K562 (cell line): ENCODE data around the gene SLC35G2. TPM values are rescaled to one million over a fixed set of nuclear protein-coding genes. Genes with fewer than 3 reads are reported as not detected.

Experiments used
- ATAC-seq: fragments of 200-7000 bp; cut with Tn5 transposase; 3 replicates; pipeline ENCODE4 v1.9.1; 2020; ENCODE audit warnings: moderate library complexity
- BruUV-seq: library from RNA; stranded (reverse); fragments of 400-500 nt; replicated peaks from 2 replicates; lab custom pipeline; 2021; lab: Mats Ljungman, UMichigan
- CTCF ChIA-PET: fragments of 300-600 bp; formaldehyde crosslinking; extraction: SDS; loops from one replicate; lab custom pipeline; 2021; ENCODE audit warnings: low intra/inter-chr PET ratio; lab: Yijun Ruan, JAX
- POLR2A ChIA-PET: fragments of 300-600, 350-650 bp; sonication (Branson Sonifier 250); formaldehyde crosslinking; extraction: SDS; loops from one replicate; lab custom pipeline; 2021; ENCODE audit warnings: antibody characterized with exemption, inconsistent platforms; lab: Yijun Ruan, JAX
- DNase-seq, 4 experiments: peaks; one replicate each; pipeline versions ENCODE4 v3.0.0 to v3.0.0-alpha.2; 2011 to 2018; ENCODE audit warnings: low spot score in 3 of 4, mixed read lengths in 3 of 4; ENCODE audit errors: extremely low read depth in 1 of 4
- FAIRE-seq: peaks from 2 replicates; lab custom pipeline; 2011; peaks lifted over from hg19 to GRCh38; lab: Jason Lieb, UNC
- H2AFZ ChIP-seq: 2 replicates; pipeline ENCODE4 v1.6.0; 2011; ENCODE audit warnings: low read depth, low read length, control low read depth, inconsistent platforms
- H3K27ac ChIP-seq: fragments of 200-600 bp; 3 replicates; pipeline ENCODE4 v1.8.0; 2011; ENCODE audit warnings: low read depth, mild to moderate bottlenecking, control low read depth, inconsistent platforms, low read length, moderate library complexity, mixed read lengths; ENCODE audit errors: extremely low read depth
- H3K27me3 ChIP-seq, 2 experiments: fragments of 300-600 bp in 1 of 2; 2 replicates in 1 of 2; 3 replicates in 1 of 2; pipeline versions ENCODE4 v1.6.0 to v1.8.0; 2011; ENCODE audit warnings: inconsistent platforms in 2 of 2, low read length in 2 of 2, mild to moderate bottlenecking in 1 of 2, mixed read lengths in 1 of 2, moderate library complexity in 1 of 2; ENCODE audit not compliant: control insufficient read depth in 2 of 2, insufficient read depth in 2 of 2
- H3K36me3 ChIP-seq: fragments of 300-600 bp; 3 replicates; pipeline ENCODE4 v1.8.0; 2011; ENCODE audit warnings: mild to moderate bottlenecking, low read length, inconsistent platforms; ENCODE audit not compliant: control insufficient read depth, insufficient read depth
- H3K4me1 ChIP-seq, 2 experiments: fragments of 200-600 bp in 1 of 2; replicated peaks in 1 of 2; 2 replicates in 1 of 2; 3 replicates in 1 of 2; pipeline versions ENCODE4 v1.5.1 to v1.8.0; 2011; ENCODE audit warnings: inconsistent platforms in 2 of 2, low read length in 2 of 2, mild to moderate bottlenecking in 1 of 2, mixed read lengths in 1 of 2, moderate library complexity in 1 of 2; ENCODE audit not compliant: control insufficient read depth in 2 of 2, insufficient read depth in 2 of 2
- H3K4me2 ChIP-seq: 2 replicates; pipeline ENCODE4 v1.6.1; 2011; ENCODE audit warnings: low read length, control low read depth, inconsistent platforms, mixed read lengths; ENCODE audit not compliant: insufficient read depth
- H3K4me3 ChIP-seq: fragments of 200-600 bp; sonication (generic), shearing (Covaris generic); 2 replicates; pipeline ENCODE4 v1.5.1; 2016; ENCODE audit warnings: control low read depth, inconsistent platforms
- H3K79me2 ChIP-seq: fragments of 200-600 bp; 3 replicates; pipeline ENCODE4 v1.8.0; 2011; ENCODE audit warnings: low read length, inconsistent platforms; ENCODE audit not compliant: control insufficient read depth, insufficient read depth
- H3K9ac ChIP-seq, 2 experiments: 2 replicates each; pipeline versions ENCODE4 v1.6.0 to v1.6.1; 2011; ENCODE audit warnings: low read depth in 2 of 2, low read length in 2 of 2, control low read depth in 1 of 2, inconsistent platforms in 1 of 2, mild to moderate bottlenecking in 1 of 2, mixed read lengths in 1 of 2; ENCODE audit not compliant: insufficient read depth in 1 of 2
- H3K9me1 ChIP-seq: one replicate; pipeline ENCODE4 v1.6.0; 2011; ENCODE audit warnings: inconsistent platforms, mild to moderate bottlenecking, low read length, moderate library complexity; ENCODE audit not compliant: control insufficient read depth, insufficient read depth
- H3K9me3 ChIP-seq: replicated peaks from 2 replicates; pipeline ENCODE4 v1.5.1; 2011; ENCODE audit warnings: low read depth, low read length, inconsistent platforms; ENCODE audit not compliant: control insufficient read depth, insufficient read depth
- H4K20me1 ChIP-seq: replicated peaks from 2 replicates; pipeline ENCODE4 v1.6.1; 2011; ENCODE audit warnings: low read length, inconsistent platforms, mixed read lengths; ENCODE audit not compliant: control insufficient read depth, insufficient read depth
- BCOR ChIP-seq: fragments of 450-650 bp; IDR thresholded peaks from 2 replicates; pipeline ENCODE4 v1.6.1; 2016
- CBX5 ChIP-seq: IDR thresholded peaks from 2 replicates; pipeline ENCODE4 v1.6.1; 2014; ENCODE audit warnings: low read depth, borderline replicate concordance
- CREB5 ChIP-seq: fragments of 250-450 bp; sonication (Bioruptor Pico); IDR thresholded peaks from 2 replicates; pipeline ENCODE4 v1.5.0; 2020; ENCODE audit warnings: mild to moderate bottlenecking
- E2F1 ChIP-seq: sonication (generic); formaldehyde crosslinking; IDR thresholded peaks from 2 replicates; pipeline ENCODE4 v1.8.1; 2023; ENCODE audit warnings: mild to moderate bottlenecking, missing genetic modification reagents, moderate library complexity
- ELK3 ChIP-seq: fragments of 450-650 bp; formaldehyde crosslinking; IDR thresholded peaks from 2 replicates; pipeline ENCODE4 v1.4.0; 2020; ENCODE audit warnings: mild to moderate bottlenecking
- ESRRA ChIP-seq: fragments of 450-650 bp; IDR thresholded peaks from 2 replicates; pipeline ENCODE4 v1.6.1; 2014; ENCODE audit warnings: low read depth, mild to moderate bottlenecking, moderate library complexity, borderline replicate concordance
- HCFC1 ChIP-seq: IDR thresholded peaks from 2 replicates; pipeline ENCODE4 v1.6.1; 2012; ENCODE audit warnings: low read depth, low read length, improper control_type of control experiment
- SFPQ ChIP-seq: fragments of 200-400 bp; formaldehyde crosslinking; IDR thresholded peaks from 2 replicates; pipeline ENCODE4 v1.6.1; 2017; ENCODE audit warnings: mild to moderate bottlenecking, low read depth, low read length, moderate library complexity
- TFAP4 ChIP-seq: sonication (generic); formaldehyde crosslinking; IDR thresholded peaks from 2 replicates; pipeline ENCODE4 v1.8.0; 2022; ENCODE audit warnings: missing genetic modification reagents, mild to moderate bottlenecking, moderate library complexity, borderline replicate concordance
- TSC22D4 ChIP-seq: fragments of 450-650 bp; IDR thresholded peaks from 2 replicates; pipeline ENCODE4 v1.6.1; 2016; ENCODE audit warnings: missing genetic modification characterization, missing biosample characterization, control low read depth
- ZFP91 ChIP-seq: sonication (generic); formaldehyde crosslinking; IDR thresholded peaks from 2 replicates; pipeline ENCODE4 v1.8.0; 2022; ENCODE audit warnings: mild to moderate bottlenecking, missing genetic modification reagents
- ZNF239 ChIP-seq: fragments of 250-450 bp; sonication (Bioruptor Pico); IDR thresholded peaks from 2 replicates; pipeline ENCODE4 v1.4.0; 2020; ENCODE audit warnings: mild to moderate bottlenecking
- ZNF717 ChIP-seq: fragments of 250-450 bp; sonication (Bioruptor Pico); IDR thresholded peaks from 2 replicates; pipeline ENCODE4 v1.5.0; 2021
- WGBS: fragments of 100-300 bp; shearing (Covaris generic); methylation state at CpG from one replicate; pipeline ENCODE4 v1.1.6; 2016; ENCODE audit warnings: low coverage, mixed read lengths; ENCODE audit not compliant: insufficient coverage; ENCODE audit errors: missing lambda C conversion rate; 5-methylcytosine and 5-hydroxymethylcytosine counted together
- in situ Hi-C: fragments of 300-500 bp; cut with MboI; formaldehyde crosslinking; loops from 4 replicates; pipeline ENCODE4 v1.15.0; 2018; ENCODE audit warnings: inconsistent platforms, mixed read lengths
- intact Hi-C: fragments of 100-400 bp; cut with micrococcal nuclease; formaldehyde crosslinking; loops from 2 replicates; pipeline ENCODE4 v1.14.2; 2022
- polyA plus RNA-seq, 8 experiments: library from polyadenylated mRNA; depleted of rRNA in 4 of 8; stranded (reverse) in 5 of 8; unstranded in 3 of 8; fragments of >200 nt; fragmentation: Nextera tagmentation in 2 of 8; fragmentation: Illumina TruSeq in 1 of 8; extraction: Ambion mirVana in 2 of 8; extraction: Trizol in 1 of 8; gene quantifications; 2 replicates each; pipeline versions ENCODE4 v1.2.1 to v1.2.3, GENCODE V29; 2011 to 2014; ENCODE audit warnings: inconsistent platforms in 1 of 8, missing spikeins in 1 of 8
- total RNA-seq, 7 experiments: library from RNA; depleted of rRNA in 6 of 7; stranded (reverse); fragments of >200 nt in 6 of 7; fragmentation: Illumina TruSeq in 2 of 7; extraction: Trizol in 2 of 7; gene quantifications; 2 replicates each; pipeline versions ENCODE4 v1.2.1 to v1.2.3, GENCODE V29; 2011 to 2021; ENCODE audit warnings: low replicate concordance in 1 of 7

Gene SLC35G2
- total and polyA plus RNA-seq, 9 of the 15 experiments (the other 6 are each of a cell fraction or from before 2014, with no cell fraction given), result 2.6 to 5.9 (median 3.2) TPM

GRCh38 chr3:136790786-136791185, 28.1 kb upstream of the SLC35G2 start:
- in situ Hi-C loops (no loop called here), intact Hi-C loops (no loop called here)
- Histone ChIP-seq H4K20me1 (no peaks in the 10 kb centered on the region), H3K4me2 (no peak overlapping the region), H2AFZ (no peak overlapping the region), H3K79me2 (no peaks in the 10 kb centered on the region), H3K27ac (no peak overlapping the region), H3K9me3 (no peaks in the 10 kb centered on the region), H3K4me3 (no peak overlapping the region), H3K27me3 (no peaks in the 10 kb centered on the region), H3K9ac (no peak overlapping the region), H3K4me1 (peaks cover 6 to 8% of the 10 kb centered on the region in 2 experiments), H3K36me3 (no peaks in the 10 kb centered on the region), H3K9me1 (no peaks in the 10 kb centered on the region)
- POLR2A ChIA-PET, result interaction anchor here (0.5 kb wide), 1 partner anchor 1034 kb away, joined by 3 read pairs; no protein-coding TSS in a partner anchor
- no TSS peak for BruUV-seq
- CTCF ChIA-PET, result interaction anchor here (0.6 kb wide), 1 partner anchor 521 kb away, joined by 3 read pairs; no protein-coding TSS in a partner anchor
- WGBS, result 6% methylated on average over 3 of the region's 3 CpGs
- FAIRE-seq (no peak), DNase-seq (no peak), ATAC-seq (no peak)
- no peak for TF ChIP-seq CREB5
- TF ChIP-seq HCFC1, result no peak
- no peak for TF ChIP-seq TFAP4 (CRISPR knock-in tag)
- TF ChIP-seq ZNF239, result no peak
- no peak for TF ChIP-seq TSC22D4 (tag)
- no peak for TF ChIP-seq ESRRA
- no peak for TF ChIP-seq SFPQ
- TF ChIP-seq ELK3 (CRISPR knock-in tag), result no peak
- TF ChIP-seq E2F1 (CRISPR knock-in tag), result no peak
- no peak for TF ChIP-seq CBX5
- TF ChIP-seq ZFP91, result no peak
- TF ChIP-seq ZNF717, result no peak
- no peak for TF ChIP-seq BCOR
